HepG2 (cell line): Measurements from ENCODE around the gene MTRFR. TPM values are rescaled to one million over a fixed set of nuclear protein-coding genes. Genes with fewer than 3 reads are reported as not detected.

Experiments used
- CAMTA2 ChIP-seq: sonication (generic); formaldehyde crosslinking; IDR thresholded peaks from 2 replicates; pipeline ENCODE4 v1.4.0; 2020; ENCODE audit warnings: mild to moderate bottlenecking, missing genetic modification reagents, borderline replicate concordance
- KLF9 ChIP-seq: IDR thresholded peaks from 2 replicates; pipeline ENCODE4 v1.6.1; 2016; ENCODE audit warnings: low read depth
- PAWR ChIP-seq: sonication (generic); formaldehyde crosslinking; IDR thresholded peaks from 2 replicates; pipeline ENCODE4 v1.4.0; 2020; ENCODE audit warnings: missing genetic modification reagents, mild to moderate bottlenecking, borderline replicate concordance
- SKI ChIP-seq: fragments of 450-650 bp; IDR thresholded peaks from one replicate; pipeline ENCODE4 v1.6.1; 2018; ENCODE audit warnings: mild to moderate bottlenecking; ENCODE audit not compliant: partially characterized antibody
- SNAPC4 ChIP-seq: sonication (generic); formaldehyde crosslinking; IDR thresholded peaks from 2 replicates; pipeline ENCODE4 v1.4.0; 2020; ENCODE audit warnings: mild to moderate bottlenecking, missing genetic modification reagents
- ZFP36 ChIP-seq: fragments of 150-350 bp; IDR thresholded peaks from 2 replicates; pipeline ENCODE4 v1.6.1; 2018; ENCODE audit warnings: borderline replicate concordance, low read length, low read depth; ENCODE audit not compliant: partially characterized antibody
- polyA plus RNA-seq, 8 experiments: library from polyadenylated mRNA; depleted of rRNA in 3 of 8; stranded (reverse) in 7 of 8; unstranded in 1 of 8; fragments of >200 nt; fragmentation: Illumina TruSeq in 4 of 8; extraction: Trizol in 4 of 8; gene quantifications; 2 replicates each; pipeline versions ENCODE4 v1.2.1 to v1.2.3, GENCODE V29; 2011 to 2016; ENCODE audit warnings: low read depth in 4 of 8, missing spikeins in 1 of 8, mixed read lengths in 1 of 8; ENCODE audit not compliant: insufficient read depth in 1 of 8
- total RNA-seq, 5 experiments: library from RNA; depleted of rRNA; stranded (reverse); fragments of >200 nt; fragmentation: Illumina TruSeq; extraction: Trizol; gene quantifications; 2 replicates each; pipeline ENCODE4 v1.2.3, GENCODE V29; 2016; ENCODE audit warnings: low read depth in 1 of 5
- TF ChIP-seq, protein P1 (sequence below), 2 experiments: sonication (generic) in 1 of 2; formaldehyde crosslinking in 1 of 2; IDR thresholded peaks; 2 replicates each; pipeline versions ENCODE4 v1.4.0 to v1.6.1; 2016 to 2020; ENCODE audit warnings: borderline replicate concordance in 1 of 2, low read depth in 1 of 2, mild to moderate bottlenecking in 1 of 2, missing genetic modification reagents in 1 of 2
- TF ChIP-seq, protein P2 (sequence below), 2 experiments: sonication (generic) in 1 of 2; formaldehyde crosslinking in 1 of 2; IDR thresholded peaks; 2 replicates each; pipeline versions ENCODE4 v1.5.1 to v1.6.1; 2011 to 2020; ENCODE audit warnings: borderline replicate concordance in 1 of 2, low read depth in 1 of 2, low read length in 1 of 2, mild to moderate bottlenecking in 1 of 2, missing genetic modification reagents in 1 of 2, moderate library complexity in 1 of 2
- TF ChIP-seq, protein P3 (sequence below): sonication (generic); formaldehyde crosslinking; IDR thresholded peaks from 2 replicates; pipeline ENCODE4 v1.4.0; 2020; ENCODE audit warnings: missing genetic modification reagents, borderline replicate concordance

Gene MTRFR
- total and polyA plus RNA-seq, 2 of the 13 experiments (the other 11 are each of a cell fraction or from before 2014, with no cell fraction given) = 7.1 to 9.9 TPM

GRCh38 chr12:123232807-123233504 is at the start of gene MTRFR, which contains the start of gene MPHOSPH9 (continued):
- TF ChIP-seq SNAPC4 (CRISPR knock-in tag) = no peak; the same call in 1 of the 2 replicates
- no peak for TF ChIP-seq ZFP36
- TF ChIP-seq PAWR = no peak
- TF ChIP-seq, protein P1, sequence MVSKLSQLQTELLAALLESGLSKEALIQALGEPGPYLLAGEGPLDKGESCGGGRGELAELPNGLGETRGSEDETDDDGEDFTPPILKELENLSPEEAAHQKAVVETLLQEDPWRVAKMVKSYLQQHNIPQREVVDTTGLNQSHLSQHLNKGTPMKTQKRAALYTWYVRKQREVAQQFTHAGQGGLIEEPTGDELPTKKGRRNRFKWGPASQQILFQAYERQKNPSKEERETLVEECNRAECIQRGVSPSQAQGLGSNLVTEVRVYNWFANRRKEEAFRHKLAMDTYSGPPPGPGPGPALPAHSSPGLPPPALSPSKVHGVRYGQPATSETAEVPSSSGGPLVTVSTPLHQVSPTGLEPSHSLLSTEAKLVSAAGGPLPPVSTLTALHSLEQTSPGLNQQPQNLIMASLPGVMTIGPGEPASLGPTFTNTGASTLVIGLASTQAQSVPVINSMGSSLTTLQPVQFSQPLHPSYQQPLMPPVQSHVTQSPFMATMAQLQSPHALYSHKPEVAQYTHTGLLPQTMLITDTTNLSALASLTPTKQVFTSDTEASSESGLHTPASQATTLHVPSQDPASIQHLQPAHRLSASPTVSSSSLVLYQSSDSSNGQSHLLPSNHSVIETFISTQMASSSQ (IDR thresholded peaks at IDR 0.05; ENCODE audit: low read depth) = no peak
- TF ChIP-seq, protein P1 (CRISPR knock-in tag; IDR thresholded peaks at IDR 0.05; ENCODE audit: borderline replicate concordance) = peak; percentile 33; the same call in 1 of the 2 replicates
- TF ChIP-seq, protein P2, sequence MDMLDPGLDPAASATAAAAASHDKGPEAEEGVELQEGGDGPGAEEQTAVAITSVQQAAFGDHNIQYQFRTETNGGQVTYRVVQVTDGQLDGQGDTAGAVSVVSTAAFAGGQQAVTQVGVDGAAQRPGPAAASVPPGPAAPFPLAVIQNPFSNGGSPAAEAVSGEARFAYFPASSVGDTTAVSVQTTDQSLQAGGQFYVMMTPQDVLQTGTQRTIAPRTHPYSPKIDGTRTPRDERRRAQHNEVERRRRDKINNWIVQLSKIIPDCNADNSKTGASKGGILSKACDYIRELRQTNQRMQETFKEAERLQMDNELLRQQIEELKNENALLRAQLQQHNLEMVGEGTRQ (IDR thresholded peaks at IDR 0.05; ENCODE audit: low read depth, low read length) = peak; percentile 42; the same call in 1 of the 2 replicates
- TF ChIP-seq, protein P2 (CRISPR knock-in tag; IDR thresholded peaks at IDR 0.05; ENCODE audit: borderline replicate concordance) = peak; percentile 63
- TF ChIP-seq, protein P3, sequence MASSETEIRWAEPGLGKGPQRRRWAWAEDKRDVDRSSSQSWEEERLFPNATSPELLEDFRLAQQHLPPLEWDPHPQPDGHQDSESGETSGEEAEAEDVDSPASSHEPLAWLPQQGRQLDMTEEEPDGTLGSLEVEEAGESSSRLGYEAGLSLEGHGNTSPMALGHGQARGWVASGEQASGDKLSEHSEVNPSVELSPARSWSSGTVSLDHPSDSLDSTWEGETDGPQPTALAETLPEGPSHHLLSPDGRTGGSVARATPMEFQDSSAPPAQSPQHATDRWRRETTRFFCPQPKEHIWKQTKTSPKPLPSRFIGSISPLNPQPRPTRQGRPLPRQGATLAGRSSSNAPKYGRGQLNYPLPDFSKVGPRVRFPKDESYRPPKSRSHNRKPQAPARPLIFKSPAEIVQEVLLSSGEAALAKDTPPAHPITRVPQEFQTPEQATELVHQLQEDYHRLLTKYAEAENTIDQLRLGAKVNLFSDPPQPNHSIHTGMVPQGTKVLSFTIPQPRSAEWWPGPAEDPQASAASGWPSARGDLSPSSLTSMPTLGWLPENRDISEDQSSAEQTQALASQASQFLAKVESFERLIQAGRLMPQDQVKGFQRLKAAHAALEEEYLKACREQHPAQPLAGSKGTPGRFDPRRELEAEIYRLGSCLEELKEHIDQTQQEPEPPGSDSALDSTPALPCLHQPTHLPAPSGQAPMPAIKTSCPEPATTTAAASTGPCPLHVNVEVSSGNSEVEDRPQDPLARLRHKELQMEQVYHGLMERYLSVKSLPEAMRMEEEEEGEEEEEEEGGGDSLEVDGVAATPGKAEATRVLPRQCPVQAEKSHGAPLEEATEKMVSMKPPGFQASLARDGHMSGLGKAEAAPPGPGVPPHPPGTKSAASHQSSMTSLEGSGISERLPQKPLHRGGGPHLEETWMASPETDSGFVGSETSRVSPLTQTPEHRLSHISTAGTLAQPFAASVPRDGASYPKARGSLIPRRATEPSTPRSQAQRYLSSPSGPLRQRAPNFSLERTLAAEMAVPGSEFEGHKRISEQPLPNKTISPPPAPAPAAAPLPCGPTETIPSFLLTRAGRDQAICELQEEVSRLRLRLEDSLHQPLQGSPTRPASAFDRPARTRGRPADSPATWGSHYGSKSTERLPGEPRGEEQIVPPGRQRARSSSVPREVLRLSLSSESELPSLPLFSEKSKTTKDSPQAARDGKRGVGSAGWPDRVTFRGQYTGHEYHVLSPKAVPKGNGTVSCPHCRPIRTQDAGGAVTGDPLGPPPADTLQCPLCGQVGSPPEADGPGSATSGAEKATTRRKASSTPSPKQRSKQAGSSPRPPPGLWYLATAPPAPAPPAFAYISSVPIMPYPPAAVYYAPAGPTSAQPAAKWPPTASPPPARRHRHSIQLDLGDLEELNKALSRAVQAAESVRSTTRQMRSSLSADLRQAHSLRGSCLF (CRISPR knock-in tag) = 0 out of 2 replicates have a peak, but pooled peaks have one; percentile 76
- TF ChIP-seq SKI = no peak
- peak; percentile 73; the same call in 1 of the 2 replicates for TF ChIP-seq KLF9 (CRISPR knock-in tag)
- TF ChIP-seq CAMTA2 = no peak
